PFSK-1 (cell line): ENCODE measurements around the gene POLR1E.

Experiments used
- POLR2AphosphoS5 ChIP-seq: IDR thresholded peaks from 2 replicates; pipeline ENCODE4 v1.6.1; 2012; ENCODE audit warnings: low read depth, mild to moderate bottlenecking, control low read depth, low read length, moderate library complexity
- SIN3A ChIP-seq: IDR thresholded peaks from 2 replicates; pipeline ENCODE4 v1.6.1; 2012; ENCODE audit warnings: mild to moderate bottlenecking, low read length, moderate library complexity, borderline replicate concordance; ENCODE audit not compliant: insufficient read depth
- TAF1 ChIP-seq: IDR thresholded peaks from 2 replicates; pipeline ENCODE4 v1.6.1; 2012; ENCODE audit warnings: low read length, control low read depth, borderline replicate concordance; ENCODE audit not compliant: insufficient read depth
- TF ChIP-seq, protein P1 (sequence below), 2 experiments: IDR thresholded peaks; 2 replicates each; pipeline versions ENCODE4 v1.6.1 to v1.8.0; 2011 to 2012; ENCODE audit warnings: low read depth in 2 of 2, low read length in 2 of 2, control low read depth in 1 of 2, inconsistent platforms in 1 of 2, mild to moderate bottlenecking in 1 of 2, moderate library complexity in 1 of 2; ENCODE audit not compliant: insufficient read depth in 1 of 2

DNA sequence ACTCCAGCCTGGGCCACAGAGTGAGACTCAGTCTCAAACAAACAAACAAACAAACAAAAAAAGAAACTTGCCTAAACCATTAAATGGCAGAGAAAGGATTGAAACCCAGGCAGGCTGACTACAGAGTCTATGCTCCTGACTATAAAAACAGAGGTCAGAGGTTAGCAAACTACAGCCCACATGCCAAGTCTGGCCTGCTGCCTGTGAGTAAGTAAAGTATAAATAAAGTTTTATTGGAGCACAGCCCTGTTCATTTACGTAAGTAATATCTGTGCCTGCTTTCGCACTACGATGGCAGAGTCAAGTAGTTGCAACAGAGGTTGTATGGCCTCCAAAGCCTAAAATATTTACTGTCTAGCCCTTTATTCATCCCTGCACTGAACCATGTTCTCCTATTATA, 11.6 kb downstream of the POLR1E start:
- TF ChIP-seq TAF1 (no peak), POLR2AphosphoS5 (no peak), SIN3A (no peak)
- TF ChIP-seq, protein P1, sequence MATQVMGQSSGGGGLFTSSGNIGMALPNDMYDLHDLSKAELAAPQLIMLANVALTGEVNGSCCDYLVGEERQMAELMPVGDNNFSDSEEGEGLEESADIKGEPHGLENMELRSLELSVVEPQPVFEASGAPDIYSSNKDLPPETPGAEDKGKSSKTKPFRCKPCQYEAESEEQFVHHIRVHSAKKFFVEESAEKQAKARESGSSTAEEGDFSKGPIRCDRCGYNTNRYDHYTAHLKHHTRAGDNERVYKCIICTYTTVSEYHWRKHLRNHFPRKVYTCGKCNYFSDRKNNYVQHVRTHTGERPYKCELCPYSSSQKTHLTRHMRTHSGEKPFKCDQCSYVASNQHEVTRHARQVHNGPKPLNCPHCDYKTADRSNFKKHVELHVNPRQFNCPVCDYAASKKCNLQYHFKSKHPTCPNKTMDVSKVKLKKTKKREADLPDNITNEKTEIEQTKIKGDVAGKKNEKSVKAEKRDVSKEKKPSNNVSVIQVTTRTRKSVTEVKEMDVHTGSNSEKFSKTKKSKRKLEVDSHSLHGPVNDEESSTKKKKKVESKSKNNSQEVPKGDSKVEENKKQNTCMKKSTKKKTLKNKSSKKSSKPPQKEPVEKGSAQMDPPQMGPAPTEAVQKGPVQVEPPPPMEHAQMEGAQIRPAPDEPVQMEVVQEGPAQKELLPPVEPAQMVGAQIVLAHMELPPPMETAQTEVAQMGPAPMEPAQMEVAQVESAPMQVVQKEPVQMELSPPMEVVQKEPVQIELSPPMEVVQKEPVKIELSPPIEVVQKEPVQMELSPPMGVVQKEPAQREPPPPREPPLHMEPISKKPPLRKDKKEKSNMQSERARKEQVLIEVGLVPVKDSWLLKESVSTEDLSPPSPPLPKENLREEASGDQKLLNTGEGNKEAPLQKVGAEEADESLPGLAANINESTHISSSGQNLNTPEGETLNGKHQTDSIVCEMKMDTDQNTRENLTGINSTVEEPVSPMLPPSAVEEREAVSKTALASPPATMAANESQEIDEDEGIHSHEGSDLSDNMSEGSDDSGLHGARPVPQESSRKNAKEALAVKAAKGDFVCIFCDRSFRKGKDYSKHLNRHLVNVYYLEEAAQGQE (IDR thresholded peaks at IDR 0.05; ENCODE audit: insufficient read depth in 1 of 2, low read depth in 2 of 2, low read length in 2 of 2) = no peak
